Spleen (tissue), 11 donors: Measurements from ENCODE around the gene SCGB1D2. TPM values are rescaled to one million over a fixed set of nuclear protein-coding genes. Genes with fewer than 3 reads are reported as not detected.

Experiments used
- DNase-seq: peaks from one replicate; pipeline ENCODE4 v3.0.0-alpha.2; 2020
- H3K27ac ChIP-seq, 8 donors: fragments of 200-600 bp; sonication (generic) in 7 of 8; 1 replicate in 4 of 8; 2 replicates in 4 of 8; pipeline versions ENCODE4 v1.5.0 to v1.8.0; 2016 to 2021; ENCODE audit warnings: inconsistent platforms in 4 of 8, mild to moderate bottlenecking in 4 of 8, moderate library complexity in 1 of 8
- H3K27me3 ChIP-seq, 7 donors: fragments of 200-600 bp; sonication (generic) in 6 of 7; replicated peaks in 1 of 7; 1 replicate in 4 of 7; 2 replicates in 3 of 7; pipeline versions ENCODE4 v1.5.0 to v1.8.0; 2016 to 2021; ENCODE audit warnings: inconsistent platforms in 3 of 7, mild to moderate bottlenecking in 1 of 7
- H3K36me3 ChIP-seq, 6 donors: fragments of 200-600 bp; sonication (generic) in 5 of 6; 1 replicate in 4 of 6; 2 replicates in 2 of 6; pipeline versions ENCODE4 v1.5.0 to v1.8.0; 2016 to 2021; ENCODE audit warnings: inconsistent platforms in 2 of 6
- H3K4me1 ChIP-seq, 6 donors: fragments of 200-600 bp; sonication (generic) in 5 of 6; 1 replicate in 3 of 6; 2 replicates in 3 of 6; pipeline versions ENCODE4 v1.5.0 to v1.8.0; 2016 to 2021; ENCODE audit warnings: inconsistent platforms in 3 of 6
- H3K4me3 ChIP-seq, 8 donors: fragments of 200-600 bp; sonication (generic) in 7 of 8; 1 replicate in 4 of 8; 2 replicates in 4 of 8; pipeline versions ENCODE4 v1.5.0 to v1.8.0; 2016 to 2021; ENCODE audit warnings: inconsistent platforms in 4 of 8, mild to moderate bottlenecking in 4 of 8, moderate library complexity in 2 of 8
- H3K9me3 ChIP-seq, 8 donors: fragments of 200-600 bp; sonication (generic) in 7 of 8; 1 replicate in 4 of 8; 2 replicates in 4 of 8; pipeline versions ENCODE4 v1.5.0 to v1.8.0; 2016 to 2021; ENCODE audit warnings: inconsistent platforms in 4 of 8
- POLR2A ChIP-seq, 3 donors: fragments of 450-650 bp; IDR thresholded peaks; one replicate each; pipeline ENCODE4 v1.5.1; 2017; ENCODE audit warnings: antibody characterized with exemption in 3 of 3, mild to moderate bottlenecking in 1 of 3
- POLR2AphosphoS5 ChIP-seq, 3 donors: sonication (generic); formaldehyde crosslinking; IDR thresholded peaks; one replicate each; pipeline ENCODE4 v1.5.1; 2017; ENCODE audit warnings: antibody characterized with exemption in 3 of 3
- WGBS, 5 donors: extraction: QIAGEN DNeasy Blood & Tissue Kit in 3 of 5; methylation state at CpG; one replicate each; pipeline versions ENCODE4 v1.1.5 to v1.1.7; 2013 to 2018; 5-methylcytosine and 5-hydroxymethylcytosine counted together
- intact Hi-C: fragments of 100-400 bp; cut with DNase I; formaldehyde crosslinking; loops from one replicate; pipeline ENCODE4 v1.15.0; 2023; ENCODE audit warnings: low total_unique reads
- polyA plus RNA-seq, 3 donors: library from polyadenylated mRNA; stranded (reverse); fragments of 200-250 nt; gene quantifications; one replicate each; pipeline ENCODE4 v1.2.1, GENCODE V29; 2013
- total RNA-seq, 7 donors: library from RNA; depleted of rRNA in 3 of 7; stranded (reverse); fragments of >200 nt in 3 of 7; fragmentation: NEBNext Ultra II Directional in 4 of 7; extraction: Animal tissue kit (Norgen Biotek cat#: 25700) in 4 of 7; gene quantifications; one replicate each; pipeline versions ENCODE4 v1.1.0 to v1.2.1, GENCODE V29; 2016 to 2021
- TF ChIP-seq, protein P1 (sequence below), 11 experiments: fragments of 200-600 bp in 7 of 11; fragments of 450-650 bp in 4 of 11; sonication (generic) in 4 of 11; IDR thresholded peaks in 8 of 11; conservative IDR thresholded peaks in 3 of 11; 1 replicate in 7 of 11; 2 replicates in 4 of 11; pipeline versions ENCODE4 v1.4.0 to v1.8.0; 2016 to 2021; ENCODE audit warnings: antibody characterized with exemption in 11 of 11, inconsistent platforms in 4 of 11, mild to moderate bottlenecking in 1 of 11
- donor health status: healthy with polysubstance abuse.
- donor health status: DM: no; HTN: no; CAD: no; lungs with moderate emphysema.
- donor health status: DM: no; HTN: no; CAD: no.
- donor health status: Bipolar disorder and iron deficiency.
- donor health status: healthy.
- donor health status: DM: no; HTN: no; CAD: no.
- donor health status: DM: yes; HTN: yes; CAD: no.

Gene SCGB1D2
- total and polyA plus RNA-seq, 10 donors: not detected

DNA sequence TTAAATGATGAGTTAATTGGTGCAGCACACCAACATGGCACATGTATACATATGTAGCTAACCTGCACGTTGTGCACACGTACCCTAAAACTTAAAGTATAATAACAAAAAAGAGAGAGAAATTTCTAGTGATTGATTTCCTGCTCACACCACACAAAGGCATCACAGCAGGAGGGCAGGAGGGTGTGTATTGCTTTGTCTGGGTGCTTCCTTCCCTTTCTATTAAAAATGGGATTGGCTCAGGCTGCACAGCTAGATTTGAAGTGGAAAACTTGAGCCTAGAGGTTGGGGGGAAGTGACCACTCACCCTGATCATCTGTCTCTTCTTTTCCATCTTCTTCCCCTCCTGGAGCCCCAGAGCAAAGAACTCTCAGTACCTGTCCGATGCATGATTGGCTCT lies 944 bp upstream of the SCGB1D2 start:
- Histone ChIP-seq H3K4me1 (no peaks in the 10 kb centered on the region), H3K36me3 (no peaks in the 10 kb centered on the region), H3K4me3 (no peak overlapping the region), H3K9me3 (no peaks in the 10 kb centered on the region), H3K27me3 (peaks cover 0 to 47% (median 3%) of the 10 kb centered on the region in 7 donors), H3K27ac (no peak overlapping the region)
- DNase-seq: no peak
- intact Hi-C loops: no loop called here
- whole genome bisulfite sequencing, 5 donors: 77 to 93% (median 92%) methylated on average over 3 of the region's 3 CpGs
- TF ChIP-seq POLR2A (IDR thresholded peaks at IDR 0.05) (no peak), POLR2AphosphoS5 (IDR thresholded peaks at IDR 0.05) (no peak)
- TF ChIP-seq, protein P1, sequence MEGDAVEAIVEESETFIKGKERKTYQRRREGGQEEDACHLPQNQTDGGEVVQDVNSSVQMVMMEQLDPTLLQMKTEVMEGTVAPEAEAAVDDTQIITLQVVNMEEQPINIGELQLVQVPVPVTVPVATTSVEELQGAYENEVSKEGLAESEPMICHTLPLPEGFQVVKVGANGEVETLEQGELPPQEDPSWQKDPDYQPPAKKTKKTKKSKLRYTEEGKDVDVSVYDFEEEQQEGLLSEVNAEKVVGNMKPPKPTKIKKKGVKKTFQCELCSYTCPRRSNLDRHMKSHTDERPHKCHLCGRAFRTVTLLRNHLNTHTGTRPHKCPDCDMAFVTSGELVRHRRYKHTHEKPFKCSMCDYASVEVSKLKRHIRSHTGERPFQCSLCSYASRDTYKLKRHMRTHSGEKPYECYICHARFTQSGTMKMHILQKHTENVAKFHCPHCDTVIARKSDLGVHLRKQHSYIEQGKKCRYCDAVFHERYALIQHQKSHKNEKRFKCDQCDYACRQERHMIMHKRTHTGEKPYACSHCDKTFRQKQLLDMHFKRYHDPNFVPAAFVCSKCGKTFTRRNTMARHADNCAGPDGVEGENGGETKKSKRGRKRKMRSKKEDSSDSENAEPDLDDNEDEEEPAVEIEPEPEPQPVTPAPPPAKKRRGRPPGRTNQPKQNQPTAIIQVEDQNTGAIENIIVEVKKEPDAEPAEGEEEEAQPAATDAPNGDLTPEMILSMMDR (IDR thresholded peaks at IDR 0.05 in 8 of 11, conservative IDR thresholded peaks at IDR 0.05 in 3 of 11): no peak

DNA sequence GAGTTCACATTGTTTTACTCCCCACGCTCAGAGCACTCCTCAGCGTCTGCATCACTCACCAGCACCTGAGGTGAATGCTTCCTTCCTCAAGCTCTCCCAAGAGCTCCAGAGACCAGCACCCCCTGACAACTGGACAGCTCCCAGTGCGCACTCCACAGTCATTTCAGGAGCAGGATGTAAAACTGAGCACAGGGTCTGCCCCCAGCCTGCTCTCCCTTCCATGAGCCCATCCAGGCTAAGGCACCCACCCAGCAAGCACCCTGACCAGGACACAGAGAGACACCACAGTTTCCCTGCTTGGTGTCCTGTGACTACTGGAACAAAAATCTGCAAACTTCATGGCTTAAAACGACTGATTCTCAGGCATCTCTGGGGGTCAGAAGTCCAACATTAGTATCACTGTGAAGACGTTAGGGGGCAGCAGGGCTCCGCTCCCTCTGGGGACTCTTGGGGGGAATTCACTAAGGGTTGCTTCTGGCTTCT lies 3.3 kb downstream of the SCGB1D2 start:
- intact Hi-C loops: no loop called here
- no peak for DNase-seq
- WGBS, 5 donors: 20 to 39% (median 23%) methylated on average over 6 of the region's 6 CpGs

DNA sequence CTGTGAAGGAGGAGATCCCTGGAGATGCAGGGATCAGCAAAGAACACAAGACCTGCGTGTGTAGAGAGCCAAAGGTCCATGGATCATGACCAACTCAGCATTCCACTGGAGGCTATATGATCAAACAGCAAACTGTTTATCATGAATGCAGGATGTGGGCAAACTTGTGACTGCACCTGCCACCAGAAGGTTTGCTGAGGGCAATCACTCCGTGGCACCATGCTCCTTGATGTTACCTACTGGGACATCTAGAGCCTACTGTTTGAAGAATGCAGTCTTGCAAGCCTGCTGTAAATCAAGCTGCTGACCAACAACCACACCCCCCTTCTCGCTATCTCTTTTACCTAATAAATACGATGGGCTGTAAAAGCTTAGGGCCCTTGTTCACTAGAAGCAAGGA lies 9.7 kb downstream of the SCGB1D2 start:
- H3K4me3 ChIP-seq: no peak overlapping the region
- TF ChIP-seq POLR2AphosphoS5 (IDR thresholded peaks at IDR 0.05) (no peak), POLR2A (IDR thresholded peaks at IDR 0.05) (no peak)
- TF ChIP-seq, protein P1 (IDR thresholded peaks at IDR 0.05 in 8 of 11, conservative IDR thresholded peaks at IDR 0.05 in 3 of 11): no peak
- H3K36me3 ChIP-seq: no peaks in the 10 kb centered on the region
- no peak overlapping the region for H3K27ac ChIP-seq
- 47 to 63% (median 58%) methylated on average over 4 of the region's 4 CpGs for WGBS, 5 donors
- peaks cover 0 to 18% (median 0%) of the 10 kb centered on the region in 7 donors for H3K27me3 ChIP-seq
- no peak for DNase-seq
- H3K4me1 ChIP-seq: no peaks in the 10 kb centered on the region
- H3K9me3 ChIP-seq: peaks cover 3 to 63% (median 50%) of the 10 kb centered on the region in 8 donors
- intact Hi-C loops: no loop called here

More for the DNA sequence above, 3.3 kb downstream of the SCGB1D2 start:
- H3K4me1 ChIP-seq: no peaks in the 10 kb centered on the region
- H3K9me3 ChIP-seq: peaks cover 0 to 16% (median 10%) of the 10 kb centered on the region in 8 donors
- no peak overlapping the region for H3K27ac ChIP-seq
- no peak overlapping the region for H3K4me3 ChIP-seq
- H3K36me3 ChIP-seq: no peaks in the 10 kb centered on the region
- H3K27me3 ChIP-seq: peaks cover 0 to 52% (median 3%) of the 10 kb centered on the region in 7 donors
- TF ChIP-seq, protein P1 (IDR thresholded peaks at IDR 0.05 in 8 of 11, conservative IDR thresholded peaks at IDR 0.05 in 3 of 11): no peak

DNA sequence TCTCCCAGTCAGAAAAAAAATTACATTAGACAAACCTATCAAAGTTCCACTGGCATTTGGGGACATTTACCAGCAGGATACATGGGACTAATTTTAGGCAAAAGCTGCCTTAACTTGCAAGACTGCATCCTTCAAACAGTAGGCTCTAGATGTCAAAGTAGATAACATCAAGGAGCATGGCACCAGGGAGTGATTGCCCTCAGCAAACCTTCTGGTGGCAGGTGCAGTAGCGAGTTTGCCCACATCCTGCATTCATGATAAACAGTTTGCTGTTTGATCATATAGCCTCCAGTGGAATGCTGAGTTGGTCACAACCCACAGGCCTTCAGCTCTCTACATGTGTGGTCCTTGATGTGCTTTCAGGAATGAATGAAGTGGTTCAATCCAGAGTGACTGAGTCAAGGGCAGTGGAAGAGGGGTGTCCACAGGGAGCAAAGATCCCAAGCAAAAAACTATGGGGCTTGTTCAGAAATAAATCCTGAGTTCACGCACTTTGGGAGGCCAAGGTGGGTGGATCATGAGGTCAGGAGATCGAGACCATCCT lies 12.0 kb downstream of the SCGB1D2 start:
- no peak for TF ChIP-seq POLR2AphosphoS5 (IDR thresholded peaks at IDR 0.05)
- TF ChIP-seq, protein P1 (IDR thresholded peaks at IDR 0.05 in 8 of 11, conservative IDR thresholded peaks at IDR 0.05 in 3 of 11): no peak
- no peak for TF ChIP-seq POLR2A (IDR thresholded peaks at IDR 0.05)
- peaks cover 3 to 60% (median 50%) of the 10 kb centered on the region in 8 donors for H3K9me3 ChIP-seq
- H3K27ac ChIP-seq: no peak overlapping the region
- 63 to 88% (median 70%) methylated on average over 3 of the region's 3 CpGs for WGBS, 5 donors
- no peak overlapping the region for H3K4me3 ChIP-seq
- no peaks in the 10 kb centered on the region for H3K36me3 ChIP-seq
- no peaks in the 10 kb centered on the region for H3K4me1 ChIP-seq
- intact Hi-C loops: no loop called here
- peaks cover 0 to 4% (median 0%) of the 10 kb centered on the region in 7 donors for H3K27me3 ChIP-seq
- DNase-seq: no peak
